ENCODE results near the gene LRRC47.
A peak's percentile ranks its signal among the peaks of the same experiment; 100 is the strongest.

The LRRC47 gene

DNA sequence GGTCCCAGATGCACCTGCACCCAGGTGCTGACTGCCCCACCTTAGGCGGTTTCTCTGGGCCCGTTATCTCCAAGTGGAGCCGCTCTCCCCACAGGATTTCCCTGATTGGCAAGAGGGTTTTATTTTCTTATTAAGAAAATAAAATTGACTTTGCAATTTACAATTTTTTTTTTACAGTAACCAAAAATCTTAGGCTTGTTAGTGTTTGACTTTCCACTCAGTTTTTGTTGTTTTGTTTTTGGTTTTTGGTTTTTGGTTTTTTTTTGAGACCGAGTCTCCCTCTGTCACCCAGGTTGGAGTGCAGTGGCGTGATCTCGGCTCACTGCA is 48.8 kb downstream of the LRRC47 start:
- no peak for DNase-seq (ENCODE audit: extremely low read depth, insufficient read length)
- Histone ChIP-seq H3K27me3 (replicated peaks; ENCODE audit: control insufficient read depth, insufficient read depth, low read length) (no peaks in the 10 kb centered on the region; the same call in 1 of the 2 replicates), H3K4me3 (replicated peaks; ENCODE audit: low read depth, low read length) (peak overlapping the region; percentile 68), H3K36me3 (ENCODE audit: control insufficient read depth, insufficient read depth, low read length) (peaks cover 4% of the 10 kb centered on the region)
- TF ChIP-seq, protein P1, sequence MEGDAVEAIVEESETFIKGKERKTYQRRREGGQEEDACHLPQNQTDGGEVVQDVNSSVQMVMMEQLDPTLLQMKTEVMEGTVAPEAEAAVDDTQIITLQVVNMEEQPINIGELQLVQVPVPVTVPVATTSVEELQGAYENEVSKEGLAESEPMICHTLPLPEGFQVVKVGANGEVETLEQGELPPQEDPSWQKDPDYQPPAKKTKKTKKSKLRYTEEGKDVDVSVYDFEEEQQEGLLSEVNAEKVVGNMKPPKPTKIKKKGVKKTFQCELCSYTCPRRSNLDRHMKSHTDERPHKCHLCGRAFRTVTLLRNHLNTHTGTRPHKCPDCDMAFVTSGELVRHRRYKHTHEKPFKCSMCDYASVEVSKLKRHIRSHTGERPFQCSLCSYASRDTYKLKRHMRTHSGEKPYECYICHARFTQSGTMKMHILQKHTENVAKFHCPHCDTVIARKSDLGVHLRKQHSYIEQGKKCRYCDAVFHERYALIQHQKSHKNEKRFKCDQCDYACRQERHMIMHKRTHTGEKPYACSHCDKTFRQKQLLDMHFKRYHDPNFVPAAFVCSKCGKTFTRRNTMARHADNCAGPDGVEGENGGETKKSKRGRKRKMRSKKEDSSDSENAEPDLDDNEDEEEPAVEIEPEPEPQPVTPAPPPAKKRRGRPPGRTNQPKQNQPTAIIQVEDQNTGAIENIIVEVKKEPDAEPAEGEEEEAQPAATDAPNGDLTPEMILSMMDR (IDR thresholded peaks at IDR 0.05; ENCODE audit: insufficient read depth, low read length, poor library complexity, severe bottlenecking) = no peak

DNA sequence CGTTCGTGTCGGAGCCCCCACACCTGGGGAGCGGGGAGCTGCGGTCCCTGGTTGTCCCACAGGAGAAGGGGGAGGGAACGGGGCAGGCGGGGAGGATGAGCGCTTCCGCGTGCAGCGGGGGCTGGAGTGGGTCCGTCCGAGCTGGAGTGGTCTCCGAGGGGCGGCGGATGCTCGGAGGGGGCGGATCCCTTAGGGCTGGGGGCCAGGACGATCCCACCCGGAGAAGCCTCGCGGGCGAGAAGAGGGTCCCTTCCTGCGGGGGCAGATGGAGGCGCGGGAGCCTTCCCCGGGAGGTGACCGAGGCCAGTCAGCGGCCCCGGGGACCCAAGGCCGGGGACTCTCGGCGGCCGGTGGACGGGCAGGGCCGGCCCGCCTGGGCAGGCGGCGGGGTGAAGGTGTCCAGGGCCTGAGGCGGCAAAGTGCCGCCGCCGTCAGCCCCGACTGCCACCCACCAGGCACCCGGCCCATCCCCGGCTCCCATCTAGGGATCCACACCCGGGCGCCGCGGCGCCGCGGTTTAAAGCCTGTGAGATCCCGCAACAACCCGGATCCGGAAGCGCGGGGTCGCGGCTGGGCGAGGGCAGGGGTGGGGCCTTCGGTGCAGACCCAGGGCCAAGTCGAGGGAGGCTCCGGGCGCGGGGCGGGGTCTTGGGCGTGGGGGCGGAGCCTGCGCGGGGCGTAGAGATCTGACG is 49.3 kb downstream of the LRRC47 start:
- Histone ChIP-seq H3K27me3 (replicated peaks; ENCODE audit: control insufficient read depth, insufficient read depth, low read length) (no peaks in the 10 kb centered on the region), H3K4me3 (replicated peaks; ENCODE audit: low read depth, low read length) (peak overlapping the region; percentile 68), H3K36me3 (ENCODE audit: control insufficient read depth, insufficient read depth, low read length) (peaks cover 4% of the 10 kb centered on the region)
- TF ChIP-seq, protein P1 (IDR thresholded peaks at IDR 0.05; ENCODE audit: insufficient read depth, low read length, poor library complexity, severe bottlenecking) = no peak
- DNase-seq (ENCODE audit: extremely low read depth, insufficient read length) = peak; percentile 88

DNA sequence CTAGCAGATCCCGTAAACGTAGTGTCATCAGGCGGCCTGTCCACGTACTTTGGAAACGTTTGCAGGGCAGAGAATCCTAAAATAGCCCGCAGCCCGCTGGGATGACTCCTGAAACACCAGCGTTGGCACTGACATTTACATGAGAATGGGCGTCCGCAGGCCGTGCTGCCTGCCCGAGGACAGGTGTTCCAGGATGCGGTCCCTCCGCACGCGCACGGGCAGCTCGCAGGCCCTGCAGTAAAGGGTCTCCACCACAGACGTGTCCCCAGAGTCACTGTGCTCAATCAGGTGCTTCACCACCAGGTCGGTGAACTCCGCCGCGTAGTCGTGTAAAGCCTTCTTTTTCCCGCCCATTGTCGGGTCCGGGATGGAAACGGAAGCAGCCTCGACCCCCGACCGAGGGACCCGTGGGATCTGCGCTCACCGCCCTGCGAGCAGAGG is 49.9 kb downstream of the LRRC47 start:
- H3K27me3 ChIP-seq (replicated peaks; ENCODE audit: control insufficient read depth, insufficient read depth, low read length) = no peaks in the 10 kb centered on the region
- DNase-seq (ENCODE audit: extremely low read depth, insufficient read length) = no peak
- TF ChIP-seq, protein P1 (IDR thresholded peaks at IDR 0.05; ENCODE audit: insufficient read depth, low read length, poor library complexity, severe bottlenecking) = no peak
- H3K36me3 ChIP-seq (ENCODE audit: control insufficient read depth, insufficient read depth, low read length) = peaks cover 4% of the 10 kb centered on the region
- peak overlapping the region; percentile 68 for H3K4me3 ChIP-seq (replicated peaks; ENCODE audit: low read depth, low read length)

DNA sequence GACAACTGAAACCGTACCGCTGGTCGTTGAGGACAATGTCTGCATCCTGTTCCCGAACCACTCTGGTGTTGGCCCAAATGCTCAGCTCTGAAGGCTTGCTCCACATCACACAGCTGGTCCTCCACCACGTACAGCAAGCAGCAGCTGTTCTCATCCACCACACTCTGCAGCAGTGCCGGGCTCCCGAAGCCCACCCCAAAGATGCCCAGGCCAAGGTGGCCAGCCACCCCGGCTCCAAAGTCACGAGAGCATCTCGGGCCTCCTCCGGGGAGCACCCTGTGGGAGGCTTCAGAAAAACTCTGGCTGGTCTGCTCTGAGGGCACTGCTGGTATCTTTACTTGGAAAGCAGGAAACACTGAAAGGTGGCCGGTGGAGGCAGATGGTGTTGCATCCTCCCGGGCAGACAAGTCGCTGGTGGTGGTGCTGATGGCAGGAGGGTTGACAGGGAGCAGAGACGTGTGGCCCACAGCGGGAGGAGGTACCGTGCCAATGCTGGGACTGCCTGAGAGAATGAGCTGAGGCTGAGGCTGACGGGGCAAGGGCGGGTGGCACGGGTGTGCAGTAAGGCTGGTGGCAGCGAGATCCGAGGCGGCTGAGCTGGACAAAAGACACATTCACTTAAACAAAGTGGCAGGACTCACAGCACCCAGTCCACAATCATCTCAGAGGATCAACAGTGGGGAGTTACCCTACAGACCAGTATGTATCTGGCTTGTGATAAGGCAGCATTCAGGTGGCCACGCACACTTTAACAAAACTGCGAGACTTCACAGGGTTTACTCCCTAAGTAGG is 50.5 kb downstream of the LRRC47 start:
- H3K27me3 ChIP-seq (replicated peaks; ENCODE audit: control insufficient read depth, insufficient read depth, low read length) = no peaks in the 10 kb centered on the region
- DNase-seq (ENCODE audit: extremely low read depth, insufficient read length) = no peak
- TF ChIP-seq, protein P1 (IDR thresholded peaks at IDR 0.05; ENCODE audit: insufficient read depth, low read length, poor library complexity, severe bottlenecking) = no peak
- H3K4me3 ChIP-seq (replicated peaks; ENCODE audit: low read depth, low read length) = no peak overlapping the region
- peaks cover 4% of the 10 kb centered on the region for H3K36me3 ChIP-seq (ENCODE audit: control insufficient read depth, insufficient read depth, low read length)

DNA sequence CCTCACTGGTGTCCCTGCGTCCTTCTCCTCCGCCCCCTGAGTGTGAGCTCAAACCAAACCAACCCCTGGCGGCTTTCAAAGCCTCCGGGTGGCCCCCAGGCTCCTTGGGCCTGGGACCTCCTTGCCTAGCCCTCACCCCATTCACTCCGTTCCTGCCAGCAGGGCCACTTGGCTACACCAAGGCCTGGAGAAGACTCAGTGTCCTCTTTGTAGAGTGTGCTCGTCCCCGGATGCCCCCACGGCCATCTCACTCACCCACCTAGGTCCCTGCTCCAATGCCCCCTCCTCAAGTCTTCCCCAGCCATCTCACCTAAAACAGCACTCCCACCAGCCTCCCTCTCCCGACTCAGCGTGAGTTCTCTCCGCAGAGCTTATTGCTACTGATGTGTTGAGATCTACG is 51.2 kb downstream of the LRRC47 start:
- H3K36me3 ChIP-seq (ENCODE audit: control insufficient read depth, insufficient read depth, low read length) = peaks cover 4% of the 10 kb centered on the region
- no peaks in the 10 kb centered on the region for H3K27me3 ChIP-seq (replicated peaks; ENCODE audit: control insufficient read depth, insufficient read depth, low read length)

More for the DNA sequence above, 51.2 kb downstream of the LRRC47 start:
- DNase-seq (ENCODE audit: extremely low read depth, insufficient read length) = no peak
- TF ChIP-seq, protein P1 (IDR thresholded peaks at IDR 0.05; ENCODE audit: insufficient read depth, low read length, poor library complexity, severe bottlenecking) = no peak
- no peak overlapping the region for H3K4me3 ChIP-seq (replicated peaks; ENCODE audit: low read depth, low read length)

Measured in GM06990 (cell line).